ENCODE results near the gene PHF23.

GRCh38 chr17:7285679-7286078, 46.4 kb upstream of the PHF23 start:
- TF ChIP-seq CTCF (conservative IDR thresholded peaks at IDR 0.05; ENCODE audit: low read length) (no peak), EZH2phosphoT487 (IDR thresholded peaks at IDR 0.05; ENCODE audit: borderline replicate concordance) (no peak)
